Parathyroid adenoma (tissue), 2 donors: Measurements from ENCODE around the gene RAP1A.

ENCODE experiments used
- H2AFZ ChIP-seq: fragments of 300-600 bp; sonication (generic); one replicate; pipeline ENCODE4 v1.7.0; 2017; ENCODE audit warnings: antibody characterized with exemption, mild to moderate bottlenecking
- H3K27ac ChIP-seq: fragments of 300-600 bp; sonication (generic); one replicate; pipeline ENCODE4 v1.7.0; 2017
- H3K27me3 ChIP-seq: fragments of 300-600 bp; sonication (generic); one replicate; pipeline ENCODE4 v1.7.0; 2017; ENCODE audit warnings: low read length; ENCODE audit not compliant: control insufficient read depth, insufficient read depth
- H3K36me3 ChIP-seq: fragments of 300-600 bp; sonication (generic); one replicate; pipeline ENCODE4 v1.7.0; 2017; ENCODE audit warnings: low read length; ENCODE audit not compliant: control insufficient read depth, insufficient read depth
- H3K4me1 ChIP-seq: fragments of 300-600 bp; sonication (generic); one replicate; pipeline ENCODE4 v1.7.0; 2017; ENCODE audit warnings: control low read depth
- H3K4me2 ChIP-seq: fragments of 300-600 bp; sonication (generic); one replicate; pipeline ENCODE4 v1.7.0; 2017; ENCODE audit warnings: low read length
- H3K4me3 ChIP-seq: fragments of 300-600 bp; sonication (generic); one replicate; pipeline ENCODE4 v1.7.0; 2017; ENCODE audit warnings: low read depth, low read length
- H3K79me2 ChIP-seq: fragments of 300-600 bp; sonication (generic); one replicate; pipeline ENCODE4 v1.7.0; 2017; ENCODE audit warnings: control low read depth
- H3K9ac ChIP-seq: fragments of 300-600 bp; sonication (generic); one replicate; pipeline ENCODE4 v1.7.0; 2017; ENCODE audit warnings: mild to moderate bottlenecking
- H3K9me3 ChIP-seq: fragments of 300-600 bp; sonication (generic); one replicate; pipeline ENCODE4 v1.7.0; 2017; ENCODE audit warnings: low read length; ENCODE audit not compliant: control insufficient read depth
- CTCF ChIP-seq: fragments of 300-600 bp; sonication (generic); IDR thresholded peaks from one replicate; pipeline ENCODE4 v1.7.0; 2017; ENCODE audit warnings: antibody characterized with exemption, mild to moderate bottlenecking
- donor health status: primary hyperparathyroidism.

Gene RAP1A

GRCh38 chr1:111615870-111616715 is 3.5 kb upstream of the RAP1A start:
- H3K4me1 ChIP-seq = peaks cover 15% of the 10 kb centered on the region
- no peak overlapping the region for H3K27ac ChIP-seq
- H2AFZ ChIP-seq = no peak overlapping the region
- H3K9me3 ChIP-seq = no peaks in the 10 kb centered on the region
- no peak overlapping the region for H3K9ac ChIP-seq
- peaks cover 4% of the 10 kb centered on the region for H3K79me2 ChIP-seq
- H3K36me3 ChIP-seq = no peaks in the 10 kb centered on the region
- peak overlapping the region; percentile 13 for H3K4me2 ChIP-seq
- H3K27me3 ChIP-seq = no peaks in the 10 kb centered on the region
- no peak for TF ChIP-seq CTCF
- no peak overlapping the region for H3K4me3 ChIP-seq

DNA sequence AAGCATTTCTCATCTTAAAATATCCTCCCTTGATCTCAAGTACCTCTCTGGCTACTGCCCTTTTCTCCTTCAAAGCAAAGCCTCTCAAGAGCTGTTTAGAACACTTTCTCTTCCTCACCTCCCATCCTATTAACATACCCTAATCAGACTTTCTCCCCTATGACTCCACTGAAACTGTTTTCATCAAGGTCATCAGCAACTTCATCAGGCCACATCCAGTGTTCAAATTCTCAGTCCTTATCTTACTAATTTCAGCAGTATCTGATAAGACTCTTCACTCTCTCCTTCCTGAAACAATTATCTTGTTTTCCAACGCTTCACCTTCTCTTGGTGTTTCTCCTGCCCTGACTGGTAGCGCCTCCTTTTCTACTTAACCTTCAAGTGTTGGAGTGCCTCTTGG is 1.5 kb upstream of the RAP1A start:
- Histone ChIP-seq H3K27ac (peak overlapping the region; percentile 81), H3K79me2 (peaks cover 11% of the 10 kb centered on the region), H3K4me3 (no peak overlapping the region), H3K27me3 (no peaks in the 10 kb centered on the region), H3K36me3 (no peaks in the 10 kb centered on the region), H3K9me3 (no peaks in the 10 kb centered on the region), H3K4me1 (peaks cover 15% of the 10 kb centered on the region), H3K4me2 (peak overlapping the region; percentile 46), H2AFZ (peak overlapping the region; percentile 17), H3K9ac (no peak overlapping the region)
- TF ChIP-seq CTCF = no peak

DNA sequence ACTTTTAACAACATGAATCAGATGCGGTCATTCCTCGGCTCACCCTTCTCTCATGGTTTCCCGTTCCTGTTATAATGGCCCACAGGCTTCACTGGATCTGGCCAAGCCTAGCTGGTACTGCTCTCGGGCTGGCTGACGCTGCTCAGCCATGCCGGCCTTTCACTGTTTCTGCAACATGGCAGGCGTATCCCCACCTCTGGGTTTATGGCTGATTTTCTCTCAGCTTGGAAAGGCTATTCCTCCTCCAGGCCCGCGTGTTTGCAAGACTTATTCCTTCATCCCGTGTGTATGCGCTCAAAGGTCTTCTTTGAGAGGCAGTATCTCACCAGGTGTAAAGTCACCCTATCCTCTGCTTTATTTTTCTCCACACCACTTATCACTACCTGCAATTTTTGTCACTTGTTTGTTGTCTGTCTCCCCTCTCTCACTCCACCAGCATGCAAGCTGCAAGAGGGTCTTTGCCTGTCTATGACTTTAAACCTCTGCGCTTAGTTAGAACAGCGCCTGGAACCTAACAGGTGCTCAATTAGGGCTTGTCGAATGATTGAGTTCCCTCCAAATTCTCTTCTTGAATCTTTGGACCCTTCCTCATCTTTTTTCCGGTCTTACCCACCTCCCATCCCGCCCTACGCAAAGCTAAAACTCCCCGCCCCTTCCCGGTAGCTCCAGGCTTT is 491 bp upstream of the RAP1A start:
- Histone ChIP-seq H3K36me3 (no peaks in the 10 kb centered on the region), H3K4me3 (peak overlapping the region; percentile 50), H3K4me1 (peaks cover 17% of the 10 kb centered on the region), H3K9ac (no peak overlapping the region), H3K27ac (peak overlapping the region; percentile 81), H3K79me2 (peaks cover 17% of the 10 kb centered on the region), H2AFZ (peak overlapping the region; percentile 64), H3K9me3 (no peaks in the 10 kb centered on the region), H3K27me3 (no peaks in the 10 kb centered on the region), H3K4me2 (peak overlapping the region; percentile 67)
- no peak for TF ChIP-seq CTCF

DNA sequence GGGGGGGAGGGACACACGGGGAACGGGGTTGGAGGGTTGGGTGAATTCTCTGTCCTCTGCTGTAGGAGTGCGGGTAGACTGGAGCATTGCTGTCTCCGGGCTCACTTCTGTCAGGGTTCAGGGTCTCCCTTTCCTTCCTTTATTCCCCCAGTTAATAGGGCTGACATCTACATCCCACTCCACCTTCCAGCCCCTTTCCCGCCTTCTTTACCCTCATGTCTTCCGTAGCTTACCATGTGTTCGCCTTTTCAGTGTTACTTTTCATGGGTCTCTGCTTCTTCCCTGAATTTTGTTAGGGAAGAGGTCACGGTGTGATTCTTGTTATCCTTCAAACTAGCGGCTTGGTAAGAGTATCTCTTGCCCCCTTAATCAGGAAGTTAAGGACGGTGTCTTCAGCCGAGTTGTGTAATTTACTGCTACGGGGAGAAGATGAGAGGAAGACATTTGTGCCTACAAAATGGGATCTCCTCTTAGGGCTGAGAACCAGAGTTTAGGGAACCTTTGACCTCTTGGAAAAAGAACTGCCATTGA is 917 bp downstream of the RAP1A start:
- no peaks in the 10 kb centered on the region for H3K27me3 ChIP-seq
- peaks cover 8% of the 10 kb centered on the region for H3K4me1 ChIP-seq
- H3K36me3 ChIP-seq = no peaks in the 10 kb centered on the region

More for the DNA sequence above, 917 bp downstream of the RAP1A start:
- Histone ChIP-seq H3K9ac (no peak overlapping the region), H3K79me2 (peaks cover 19% of the 10 kb centered on the region), H3K9me3 (no peaks in the 10 kb centered on the region), H3K4me3 (peak overlapping the region; percentile 87), H3K4me2 (peak overlapping the region; percentile 94), H2AFZ (no peak overlapping the region), H3K27ac (peak overlapping the region; percentile 81)
- no peak for TF ChIP-seq CTCF
